ENCODE data around the gene VCL.

- TF ChIP-seq CTCF (conservative IDR thresholded peaks at IDR 0.05; ENCODE audit: low read depth, low read length) (no peak), EZH2 (IDR thresholded peaks at IDR 0.05; ENCODE audit: borderline replicate concordance, low read depth, low read length, poor library complexity, severe bottlenecking) (no peak)
Measured at GRCh38 chr10:74018241-74018640, 20.3 kb downstream of the VCL start.

Measured in A673 (cell line).